ENCODE measurements around the gene ZFPM1.

The ZFPM1 gene

GRCh38 chr16:88527937-88528743 is 75.1 kb downstream of the ZFPM1 start:
- DNase-seq (ENCODE audit: low read depth): no peak

GRCh38 chr16:88528902-88529318 is 75.8 kb downstream of the ZFPM1 start:
- DNase-seq (ENCODE audit: low read depth): no peak

- DNase-seq (ENCODE audit: low read depth): no peak
Observed at GRCh38 chr16:88529596-88529995, 76.5 kb downstream of the ZFPM1 start.

DNA sequence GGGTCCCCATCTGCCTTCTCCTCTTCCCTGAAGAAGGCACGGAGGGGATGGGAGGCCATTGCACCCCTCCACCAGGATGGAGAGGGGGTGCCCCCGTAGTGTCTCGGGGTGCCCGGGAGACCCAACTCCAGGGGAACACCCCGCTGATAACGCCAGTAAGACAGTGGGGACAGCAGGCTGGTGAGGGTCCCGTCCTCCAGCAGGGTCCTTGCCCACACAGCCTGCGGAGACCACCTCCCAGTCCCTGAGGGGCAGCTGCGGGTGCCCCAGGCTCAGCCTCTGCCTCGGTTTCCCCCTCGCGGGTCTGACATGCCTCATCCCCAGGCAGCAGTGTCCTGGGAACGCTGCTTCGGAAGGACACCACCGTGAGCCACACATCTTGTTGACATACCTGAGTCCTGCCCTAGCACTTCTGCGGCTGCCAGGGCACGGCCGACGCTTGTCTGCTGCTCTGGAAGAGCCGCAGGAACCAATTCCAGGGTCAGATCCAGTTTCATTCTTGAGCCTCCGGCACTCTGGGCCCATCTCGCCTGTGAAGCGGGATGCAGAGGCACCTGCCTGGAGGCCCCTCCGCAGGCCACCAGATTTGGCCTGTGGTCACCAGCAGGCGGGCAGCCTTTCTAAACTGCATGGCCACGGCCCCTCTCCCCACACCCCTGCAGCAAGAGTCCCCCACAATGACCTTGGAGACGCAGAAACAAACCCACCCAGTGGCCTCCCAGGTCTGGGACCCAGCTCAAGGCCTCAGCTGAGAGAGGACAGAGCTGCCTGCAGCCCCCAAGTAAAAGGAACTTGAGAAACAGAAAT is 77.2 kb downstream of the ZFPM1 start:
- no peak for DNase-seq (ENCODE audit: low read depth)

GRCh38 chr16:88530858-88531203 is 77.8 kb downstream of the ZFPM1 start:
- DNase-seq (ENCODE audit: low read depth): no peak

- no peak for DNase-seq (ENCODE audit: low read depth)
Observed at GRCh38 chr16:88531346-88531745, 78.3 kb downstream of the ZFPM1 start.

- no peak for DNase-seq (ENCODE audit: low read depth)
Observed at GRCh38 chr16:88531931-88532433, 78.9 kb downstream of the ZFPM1 start.

DNA sequence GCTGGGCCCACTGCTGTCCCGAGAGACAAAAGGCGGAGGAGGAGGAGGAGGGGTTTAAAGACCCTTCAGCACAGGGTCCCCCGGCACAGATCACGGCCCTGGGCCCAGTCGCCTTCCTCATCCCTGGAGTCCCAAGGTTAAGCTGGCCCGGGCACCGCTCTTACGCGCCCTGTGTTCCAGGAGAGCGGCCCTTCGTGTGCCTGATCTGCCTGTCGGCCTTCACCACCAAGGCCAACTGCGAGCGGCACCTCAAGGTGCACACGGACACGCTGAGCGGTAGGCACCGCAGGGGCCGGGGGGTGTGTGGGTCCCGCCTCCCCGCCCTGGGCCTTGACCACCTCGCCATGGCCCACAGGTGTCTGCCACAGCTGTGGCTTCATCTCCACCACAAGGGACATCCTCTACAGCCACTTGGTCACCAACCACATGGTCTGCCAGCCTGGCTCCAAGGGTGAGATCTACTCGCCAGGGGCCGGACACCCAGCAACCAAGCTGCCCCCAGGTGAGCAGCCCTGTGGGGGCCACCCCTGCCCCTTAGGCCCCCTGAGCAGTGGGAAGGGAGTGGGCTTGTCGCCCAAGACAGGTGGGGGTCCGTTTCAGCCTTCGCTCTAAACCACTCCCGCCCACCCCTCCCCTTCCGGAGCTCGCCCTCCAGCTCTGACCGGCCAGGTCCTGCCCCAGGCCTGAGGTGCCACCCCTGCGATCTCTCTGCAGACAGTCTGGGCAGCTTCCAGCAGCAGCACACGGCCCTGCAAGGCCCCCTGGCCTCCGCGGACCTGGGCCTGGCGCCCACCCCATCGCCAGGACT is 79.6 kb downstream of the ZFPM1 start:
- DNase-seq (ENCODE audit: low read depth): no peak

DNA sequence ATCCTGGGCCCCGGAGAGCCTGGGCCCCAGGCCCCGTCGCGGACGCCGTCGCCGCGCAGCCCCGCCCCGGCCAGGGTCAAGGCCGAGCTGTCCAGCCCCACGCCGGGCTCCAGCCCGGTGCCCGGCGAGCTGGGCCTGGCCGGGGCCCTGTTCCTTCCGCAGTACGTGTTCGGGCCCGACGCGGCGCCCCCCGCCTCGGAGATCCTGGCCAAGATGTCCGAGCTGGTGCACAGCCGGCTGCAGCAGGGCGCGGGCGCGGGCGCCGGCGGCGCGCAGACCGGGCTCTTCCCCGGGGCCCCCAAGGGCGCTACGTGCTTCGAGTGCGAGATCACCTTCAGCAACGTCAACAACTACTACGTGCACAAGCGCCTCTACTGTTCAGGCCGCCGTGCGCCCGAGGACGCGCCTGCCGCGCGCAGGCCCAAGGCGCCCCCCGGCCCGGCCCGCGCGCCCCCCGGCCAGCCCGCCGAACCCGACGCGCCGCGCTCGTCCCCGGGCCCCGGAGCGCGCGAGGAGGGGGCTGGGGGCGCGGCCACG is 80.4 kb downstream of the ZFPM1 start:
- DNase-seq (ENCODE audit: low read depth): no peak

- DNase-seq (ENCODE audit: low read depth): peak; percentile 77
Observed at GRCh38 chr16:88533932-88534637, 81.0 kb downstream of the ZFPM1 start.

- DNase-seq (ENCODE audit: low read depth): no peak
Observed at GRCh38 chr16:88534638-88535190, 81.6 kb downstream of the ZFPM1 start.

DNA sequence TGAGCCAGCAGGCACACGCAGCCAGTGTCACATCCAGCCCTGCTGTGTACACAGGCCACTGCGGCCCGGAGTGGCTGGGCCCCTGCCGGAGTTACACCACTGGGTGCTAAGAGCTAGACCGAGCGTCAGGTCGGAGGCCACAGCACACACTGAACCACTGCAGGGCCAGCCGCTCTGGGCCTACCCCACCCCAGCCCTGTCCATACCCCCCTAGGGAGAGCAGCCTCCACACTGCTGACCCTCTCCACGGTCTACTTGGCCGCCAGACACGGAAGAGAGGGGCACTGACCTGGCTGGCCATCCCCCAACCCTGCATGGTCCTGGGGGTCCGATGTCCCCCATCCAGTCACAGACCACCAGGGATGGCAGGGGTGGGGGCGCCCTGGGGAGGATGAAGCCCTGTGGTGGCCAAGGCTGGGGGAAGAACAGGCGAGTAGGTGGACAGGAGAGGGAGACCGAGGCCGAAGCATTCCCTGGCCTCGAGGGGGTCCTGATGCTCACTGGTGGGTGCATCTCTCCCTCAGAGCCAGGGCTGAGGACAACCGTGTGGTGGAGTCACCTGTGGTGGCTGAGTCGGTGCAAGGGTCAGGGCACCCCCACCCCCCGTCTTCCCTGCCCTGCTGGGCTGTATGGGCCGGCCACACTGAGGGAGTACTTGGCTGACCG is 82.2 kb downstream of the ZFPM1 start:
- no peak for DNase-seq (ENCODE audit: low read depth)

DNA sequence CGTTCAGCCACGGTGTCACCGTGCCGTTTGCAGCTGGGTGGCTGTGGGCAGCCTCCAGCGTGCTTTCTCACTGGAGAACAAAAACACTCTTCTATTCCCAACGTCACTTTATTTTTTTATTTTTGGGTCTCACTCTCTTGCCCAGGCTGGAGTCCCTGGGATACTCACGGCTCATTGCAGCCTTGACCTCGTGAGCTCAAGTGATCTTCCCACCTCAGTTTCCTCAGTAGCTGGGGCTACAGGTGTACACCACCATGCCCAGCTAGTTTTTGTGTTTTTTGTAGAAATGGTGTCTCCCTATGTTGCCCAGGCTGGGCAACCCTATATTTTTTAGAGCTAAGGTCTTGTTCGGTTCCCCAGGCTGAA is 82.8 kb downstream of the ZFPM1 start:
- DNase-seq (ENCODE audit: low read depth): no peak

GRCh38 chr16:88536510-88536909 is 83.4 kb downstream of the ZFPM1 start:
- no peak for DNase-seq (ENCODE audit: low read depth)

DNA sequence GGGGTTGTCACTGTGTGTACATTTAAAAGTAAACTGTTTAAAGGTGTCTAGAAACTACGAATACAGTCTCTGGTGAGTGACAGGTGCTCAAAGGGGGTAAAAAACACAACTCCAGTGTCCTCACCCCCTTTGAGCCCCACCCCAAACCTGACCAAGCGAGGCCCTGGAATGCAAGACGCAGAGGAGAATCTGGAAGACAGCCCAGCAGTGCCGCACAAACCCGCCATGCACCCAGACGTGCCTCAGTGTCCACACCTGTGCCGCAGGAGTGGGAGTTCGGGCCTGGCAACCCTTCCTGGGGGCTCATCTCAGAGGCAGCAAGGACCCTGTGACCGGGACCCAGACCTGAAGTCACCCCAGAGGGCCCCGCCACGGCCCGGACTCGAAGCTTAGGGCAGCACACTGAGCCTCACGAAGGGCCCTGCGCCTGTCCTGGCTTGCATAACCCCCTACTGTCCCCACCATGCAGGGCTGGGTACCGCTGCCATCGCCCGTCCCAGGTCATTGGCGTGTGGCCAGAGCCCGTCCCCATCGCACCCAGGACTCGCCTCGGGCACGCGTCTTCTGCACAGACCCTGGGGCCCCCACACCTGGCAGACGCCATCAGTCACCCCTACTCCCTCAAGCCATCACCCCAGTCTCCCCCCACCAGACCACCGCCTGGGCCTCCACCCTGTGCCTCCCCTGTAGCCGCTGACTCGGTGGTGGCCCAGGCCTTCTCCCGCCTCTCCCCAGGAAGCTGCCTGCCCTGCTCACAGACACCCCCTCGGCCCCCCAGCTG is 84.1 kb downstream of the ZFPM1 start:
- no peak for DNase-seq (ENCODE audit: low read depth)

GRCh38 chr16:88537859-88538258 is 84.8 kb downstream of the ZFPM1 start:
- DNase-seq (ENCODE audit: low read depth): no peak

DNA sequence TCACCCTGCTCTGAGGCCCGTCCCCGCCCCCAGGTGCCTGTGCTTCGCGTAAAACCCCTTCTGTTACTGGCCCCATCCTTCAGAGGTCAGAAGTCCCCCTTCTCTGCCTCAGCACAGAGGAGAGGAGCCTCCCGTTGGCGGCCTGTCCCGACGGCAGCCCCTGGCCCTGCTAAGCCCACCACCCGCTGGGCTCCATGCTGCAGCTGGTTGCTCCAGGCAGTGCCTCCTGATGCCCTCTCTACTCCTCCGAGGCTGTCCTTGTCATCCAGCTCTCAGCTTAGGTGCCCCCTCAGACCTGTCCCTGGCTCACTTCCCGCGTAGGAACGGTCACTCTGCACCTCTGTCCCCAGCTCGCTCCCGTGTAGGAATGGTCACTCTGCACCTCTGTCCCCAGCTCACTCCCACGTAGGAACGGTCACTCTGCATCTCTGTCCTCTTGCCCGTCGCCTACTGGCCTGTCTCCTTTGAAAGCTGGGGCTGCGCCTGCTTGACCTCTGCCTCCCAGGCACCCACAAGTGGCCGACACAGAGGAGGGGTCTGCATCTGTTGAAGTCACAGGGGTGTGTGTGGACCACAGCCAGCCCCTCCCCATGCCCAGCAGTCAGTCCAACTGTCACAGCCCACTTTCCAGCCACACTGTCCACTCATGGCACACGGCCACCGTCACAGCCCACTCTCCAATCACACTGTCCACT is 85.4 kb downstream of the ZFPM1 start:
- no peak for DNase-seq (ENCODE audit: low read depth)

GRCh38 chr16:88539261-88539651 is 86.2 kb downstream of the ZFPM1 start:
- no peak for DNase-seq (ENCODE audit: low read depth)

DNA sequence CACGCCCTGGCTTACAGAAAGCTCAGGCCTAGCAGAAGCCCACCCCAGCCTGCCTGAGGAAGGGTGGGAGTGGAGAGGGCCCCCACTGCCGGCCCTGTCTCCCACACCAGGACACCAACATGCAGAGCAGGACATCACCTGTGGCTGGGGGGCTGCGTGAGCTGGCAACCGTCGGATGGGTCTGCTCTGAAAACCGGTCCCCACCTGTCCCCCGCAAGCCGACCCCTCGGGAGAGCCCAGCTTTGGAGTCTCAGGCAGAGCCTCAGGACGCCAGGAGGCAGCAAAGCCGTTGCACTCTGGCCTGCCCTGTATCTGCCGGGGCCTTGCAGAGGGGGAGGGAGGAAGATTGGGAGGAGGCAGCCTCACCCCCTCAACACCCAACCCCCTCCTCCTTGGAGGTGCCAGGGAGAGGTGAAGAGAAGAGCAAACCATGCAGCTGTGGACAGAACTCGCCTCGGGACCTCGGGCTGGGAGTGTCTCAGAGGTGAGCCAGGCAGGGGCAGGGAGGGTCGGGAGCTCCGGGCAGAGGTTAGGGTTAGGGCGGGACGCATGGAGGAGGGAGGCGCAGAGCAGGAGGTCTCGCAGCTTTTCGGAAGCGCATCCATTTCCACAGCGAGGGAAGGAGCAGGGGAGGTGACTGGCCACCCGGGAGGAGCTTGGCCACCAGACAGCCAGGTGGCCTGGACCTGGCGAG is 86.7 kb downstream of the ZFPM1 start:
- DNase-seq (ENCODE audit: low read depth): no peak
